Measurements from ENCODE around the gene SUMO3. TPM values are rescaled to one million over a fixed set of nuclear protein-coding genes. Genes with fewer than 3 reads are reported as not detected.

The SUMO3 gene
- polyA plus RNA-seq, 1 of the 3 experiments (the other 2 are of a cell fraction): 125 TPM

DNA sequence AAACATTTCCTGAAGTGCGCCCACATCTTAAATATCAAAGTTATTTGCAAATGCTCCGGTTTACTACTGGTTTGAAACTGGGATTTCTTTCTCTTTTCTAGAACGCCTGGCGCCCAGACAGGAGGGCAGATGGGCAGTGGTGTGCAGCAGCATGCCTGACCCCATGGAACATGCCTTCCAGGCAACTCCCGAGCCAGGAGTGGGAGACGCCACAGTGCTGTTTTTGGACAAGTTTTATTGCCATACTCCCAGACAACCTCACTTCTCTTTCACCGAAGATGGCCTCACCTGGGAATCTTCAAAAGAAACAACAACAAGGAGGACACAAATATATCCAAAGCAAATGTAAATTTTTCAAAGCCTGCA, 37.7 kb downstream of the SUMO3 start:
- H3K36me3 ChIP-seq (replicated peaks in 1 of 2; ENCODE audit: control insufficient read depth in 1 of 2, insufficient read depth in 2 of 2, low read length in 1 of 2): peaks cover 39 to 58% of the 10 kb centered on the region in 2 experiments
- peaks cover 58% of the 10 kb centered on the region; the same call in 1 of the 2 replicates for H3K79me2 ChIP-seq (ENCODE audit: insufficient read depth)
- POLR2A ChIA-PET: no interaction called here
- TF ChIP-seq, protein P1, sequence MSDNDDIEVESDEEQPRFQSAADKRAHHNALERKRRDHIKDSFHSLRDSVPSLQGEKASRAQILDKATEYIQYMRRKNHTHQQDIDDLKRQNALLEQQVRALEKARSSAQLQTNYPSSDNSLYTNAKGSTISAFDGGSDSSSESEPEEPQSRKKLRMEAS (IDR thresholded peaks at IDR 0.05; ENCODE audit: low read depth): no peak
- TF ChIP-seq, protein P2, sequence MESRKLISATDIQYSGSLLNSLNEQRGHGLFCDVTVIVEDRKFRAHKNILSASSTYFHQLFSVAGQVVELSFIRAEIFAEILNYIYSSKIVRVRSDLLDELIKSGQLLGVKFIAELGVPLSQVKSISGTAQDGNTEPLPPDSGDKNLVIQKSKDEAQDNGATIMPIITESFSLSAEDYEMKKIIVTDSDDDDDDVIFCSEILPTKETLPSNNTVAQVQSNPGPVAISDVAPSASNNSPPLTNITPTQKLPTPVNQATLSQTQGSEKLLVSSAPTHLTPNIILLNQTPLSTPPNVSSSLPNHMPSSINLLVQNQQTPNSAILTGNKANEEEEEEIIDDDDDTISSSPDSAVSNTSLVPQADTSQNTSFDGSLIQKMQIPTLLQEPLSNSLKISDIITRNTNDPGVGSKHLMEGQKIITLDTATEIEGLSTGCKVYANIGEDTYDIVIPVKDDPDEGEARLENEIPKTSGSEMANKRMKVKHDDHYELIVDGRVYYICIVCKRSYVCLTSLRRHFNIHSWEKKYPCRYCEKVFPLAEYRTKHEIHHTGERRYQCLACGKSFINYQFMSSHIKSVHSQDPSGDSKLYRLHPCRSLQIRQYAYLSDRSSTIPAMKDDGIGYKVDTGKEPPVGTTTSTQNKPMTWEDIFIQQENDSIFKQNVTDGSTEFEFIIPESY (IDR thresholded peaks at IDR 0.05; ENCODE audit: borderline replicate concordance, low read depth): no peak
- TF ChIP-seq, protein P3, sequence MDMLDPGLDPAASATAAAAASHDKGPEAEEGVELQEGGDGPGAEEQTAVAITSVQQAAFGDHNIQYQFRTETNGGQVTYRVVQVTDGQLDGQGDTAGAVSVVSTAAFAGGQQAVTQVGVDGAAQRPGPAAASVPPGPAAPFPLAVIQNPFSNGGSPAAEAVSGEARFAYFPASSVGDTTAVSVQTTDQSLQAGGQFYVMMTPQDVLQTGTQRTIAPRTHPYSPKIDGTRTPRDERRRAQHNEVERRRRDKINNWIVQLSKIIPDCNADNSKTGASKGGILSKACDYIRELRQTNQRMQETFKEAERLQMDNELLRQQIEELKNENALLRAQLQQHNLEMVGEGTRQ (IDR thresholded peaks at IDR 0.05; ENCODE audit: borderline replicate concordance, low read depth, low read length): no peak
- TF ChIP-seq, protein P4, sequence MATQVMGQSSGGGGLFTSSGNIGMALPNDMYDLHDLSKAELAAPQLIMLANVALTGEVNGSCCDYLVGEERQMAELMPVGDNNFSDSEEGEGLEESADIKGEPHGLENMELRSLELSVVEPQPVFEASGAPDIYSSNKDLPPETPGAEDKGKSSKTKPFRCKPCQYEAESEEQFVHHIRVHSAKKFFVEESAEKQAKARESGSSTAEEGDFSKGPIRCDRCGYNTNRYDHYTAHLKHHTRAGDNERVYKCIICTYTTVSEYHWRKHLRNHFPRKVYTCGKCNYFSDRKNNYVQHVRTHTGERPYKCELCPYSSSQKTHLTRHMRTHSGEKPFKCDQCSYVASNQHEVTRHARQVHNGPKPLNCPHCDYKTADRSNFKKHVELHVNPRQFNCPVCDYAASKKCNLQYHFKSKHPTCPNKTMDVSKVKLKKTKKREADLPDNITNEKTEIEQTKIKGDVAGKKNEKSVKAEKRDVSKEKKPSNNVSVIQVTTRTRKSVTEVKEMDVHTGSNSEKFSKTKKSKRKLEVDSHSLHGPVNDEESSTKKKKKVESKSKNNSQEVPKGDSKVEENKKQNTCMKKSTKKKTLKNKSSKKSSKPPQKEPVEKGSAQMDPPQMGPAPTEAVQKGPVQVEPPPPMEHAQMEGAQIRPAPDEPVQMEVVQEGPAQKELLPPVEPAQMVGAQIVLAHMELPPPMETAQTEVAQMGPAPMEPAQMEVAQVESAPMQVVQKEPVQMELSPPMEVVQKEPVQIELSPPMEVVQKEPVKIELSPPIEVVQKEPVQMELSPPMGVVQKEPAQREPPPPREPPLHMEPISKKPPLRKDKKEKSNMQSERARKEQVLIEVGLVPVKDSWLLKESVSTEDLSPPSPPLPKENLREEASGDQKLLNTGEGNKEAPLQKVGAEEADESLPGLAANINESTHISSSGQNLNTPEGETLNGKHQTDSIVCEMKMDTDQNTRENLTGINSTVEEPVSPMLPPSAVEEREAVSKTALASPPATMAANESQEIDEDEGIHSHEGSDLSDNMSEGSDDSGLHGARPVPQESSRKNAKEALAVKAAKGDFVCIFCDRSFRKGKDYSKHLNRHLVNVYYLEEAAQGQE (IDR thresholded peaks at IDR 0.05; ENCODE audit: low read depth, low read length): no peak
- no peak for TF ChIP-seq CHD2 (IDR thresholded peaks at IDR 0.05; ENCODE audit: low read length, partially characterized antibody)
- TF ChIP-seq POLR2AphosphoS5 (IDR thresholded peaks at IDR 0.05; ENCODE audit: low read depth, low read length): no peak
- H3K27ac ChIP-seq (ENCODE audit: low read depth in 2 of 2, low read length in 1 of 2): peak overlapping the region in 1 of 2 experiments; percentile 34; a peak in 1 of 4 replicates
- 86% methylated on average over 7 of the region's 7 CpGs for WGBS (ENCODE audit: low lambda C conversion rate)
- no peak overlapping the region for H3K4me2 ChIP-seq
- DNase-seq: no peak
- H3F3A ChIP-seq (replicated peaks; ENCODE audit: insufficient read depth): no peaks in the 10 kb centered on the region
- H3K27me3 ChIP-seq (ENCODE audit: insufficient read depth): no peaks in the 10 kb centered on the region
- no peaks in the 10 kb centered on the region for H3K9me3 ChIP-seq
- no peak overlapping the region for H3K4me3 ChIP-seq (ENCODE audit: low read depth in 2 of 2, low read length in 1 of 2)
- peaks cover 35% of the 10 kb centered on the region for H4K20me1 ChIP-seq (ENCODE audit: insufficient read depth)
- peaks cover 0 to 19% of the 10 kb centered on the region in 2 experiments; a peak in 2 of 4 replicates for H3K4me1 ChIP-seq (ENCODE audit: control insufficient read depth in 1 of 2, insufficient read depth in 2 of 2, low read depth in 1 of 2, low read length in 1 of 2)
- no peaks in the 10 kb centered on the region for H3K9me2 ChIP-seq
- no peak overlapping the region for H3K9ac ChIP-seq
- CTCF ChIA-PET: interaction anchor here (3.1 kb wide), 1 partner anchor 13 kb away, joined by 15 read pairs; no protein-coding TSS in a partner anchor
- no peak overlapping the region for H2AFZ ChIP-seq (ENCODE audit: low read depth)

DNA sequence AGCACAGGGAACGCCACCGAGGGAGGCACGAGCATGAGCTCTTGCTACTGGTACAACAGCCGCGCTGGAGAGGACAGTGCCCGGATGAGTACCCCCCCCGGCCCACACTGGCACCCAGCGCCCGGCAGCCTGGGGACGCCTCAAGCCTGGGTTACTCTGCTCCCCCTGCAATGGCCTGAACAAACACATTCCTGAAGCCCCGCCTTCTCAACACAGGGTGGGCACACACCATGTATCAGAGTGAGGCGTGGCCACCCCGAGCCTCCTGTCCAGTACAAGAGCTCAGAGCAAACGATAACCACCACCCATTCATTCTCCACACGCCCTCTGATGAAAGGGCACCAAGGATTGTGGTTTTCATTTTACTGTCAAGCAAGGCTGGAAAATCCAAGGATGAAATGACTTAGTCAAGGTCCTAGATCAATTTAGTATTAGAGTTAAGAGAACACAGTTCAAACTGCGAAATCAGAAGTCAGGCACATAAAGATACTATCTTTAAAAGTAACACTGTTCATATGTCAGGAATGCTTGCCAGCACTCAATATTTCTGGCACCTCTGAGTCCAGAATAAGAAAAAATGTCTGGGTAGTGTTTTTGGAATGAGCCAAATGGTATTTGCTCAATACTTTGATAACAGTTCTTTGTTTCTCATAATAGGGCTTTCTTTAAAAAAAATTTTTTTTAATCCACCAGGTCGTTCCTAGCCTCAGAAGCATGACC, 38.3 kb downstream of the SUMO3 start:
- no peak overlapping the region for H3K9ac ChIP-seq
- H3K27ac ChIP-seq (ENCODE audit: low read depth in 2 of 2, low read length in 1 of 2): 0 out of 4 replicates have a peak overlapping the region, but pooled peaks of 1 of the 2 experiments have one; percentile 11
- POLR2A ChIA-PET: no interaction called here
- H3K9me2 ChIP-seq: no peaks in the 10 kb centered on the region
- H3K27me3 ChIP-seq (ENCODE audit: insufficient read depth): no peaks in the 10 kb centered on the region
- H4K20me1 ChIP-seq (ENCODE audit: insufficient read depth): peaks cover 30% of the 10 kb centered on the region; the same call in 1 of the 2 replicates
- CTCF ChIA-PET: interaction anchor here (0.9 to 3.1 kb wide), 3 partner anchors 13 to 14 kb away, joined by 3 to 15 read pairs (median 5); no protein-coding TSS in a partner anchor
- H3K9me3 ChIP-seq: no peaks in the 10 kb centered on the region
- peaks cover 38 to 59% of the 10 kb centered on the region in 2 experiments for H3K36me3 ChIP-seq (replicated peaks in 1 of 2; ENCODE audit: control insufficient read depth in 1 of 2, insufficient read depth in 2 of 2, low read length in 1 of 2)
- no peak overlapping the region for H2AFZ ChIP-seq (ENCODE audit: low read depth)
- H3K79me2 ChIP-seq (ENCODE audit: insufficient read depth): peaks cover 53% of the 10 kb centered on the region; the same call in 1 of the 2 replicates
- WGBS (ENCODE audit: low lambda C conversion rate): 84% methylated on average over 4 of the region's 17 CpGs
- no peak overlapping the region for H3K4me2 ChIP-seq
- no peak overlapping the region for H3K4me3 ChIP-seq (ENCODE audit: low read depth in 2 of 2, low read length in 1 of 2)
- no peak for DNase-seq
- H3F3A ChIP-seq (replicated peaks; ENCODE audit: insufficient read depth): no peaks in the 10 kb centered on the region
- peaks cover 0 to 19% of the 10 kb centered on the region in 2 experiments; a peak in 2 of 4 replicates for H3K4me1 ChIP-seq (ENCODE audit: control insufficient read depth in 1 of 2, insufficient read depth in 2 of 2, low read depth in 1 of 2, low read length in 1 of 2)
- TF ChIP-seq TEAD4 (IDR thresholded peaks at IDR 0.05; ENCODE audit: borderline replicate concordance, insufficient read depth): no peak
- TF ChIP-seq CHD2 (IDR thresholded peaks at IDR 0.05; ENCODE audit: low read length, partially characterized antibody): no peak
- no peak for TF ChIP-seq TCF12 (IDR thresholded peaks at IDR 0.05)
- TF ChIP-seq, protein P5, sequence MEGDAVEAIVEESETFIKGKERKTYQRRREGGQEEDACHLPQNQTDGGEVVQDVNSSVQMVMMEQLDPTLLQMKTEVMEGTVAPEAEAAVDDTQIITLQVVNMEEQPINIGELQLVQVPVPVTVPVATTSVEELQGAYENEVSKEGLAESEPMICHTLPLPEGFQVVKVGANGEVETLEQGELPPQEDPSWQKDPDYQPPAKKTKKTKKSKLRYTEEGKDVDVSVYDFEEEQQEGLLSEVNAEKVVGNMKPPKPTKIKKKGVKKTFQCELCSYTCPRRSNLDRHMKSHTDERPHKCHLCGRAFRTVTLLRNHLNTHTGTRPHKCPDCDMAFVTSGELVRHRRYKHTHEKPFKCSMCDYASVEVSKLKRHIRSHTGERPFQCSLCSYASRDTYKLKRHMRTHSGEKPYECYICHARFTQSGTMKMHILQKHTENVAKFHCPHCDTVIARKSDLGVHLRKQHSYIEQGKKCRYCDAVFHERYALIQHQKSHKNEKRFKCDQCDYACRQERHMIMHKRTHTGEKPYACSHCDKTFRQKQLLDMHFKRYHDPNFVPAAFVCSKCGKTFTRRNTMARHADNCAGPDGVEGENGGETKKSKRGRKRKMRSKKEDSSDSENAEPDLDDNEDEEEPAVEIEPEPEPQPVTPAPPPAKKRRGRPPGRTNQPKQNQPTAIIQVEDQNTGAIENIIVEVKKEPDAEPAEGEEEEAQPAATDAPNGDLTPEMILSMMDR (IDR thresholded peaks at IDR 0.05): no peak
- TF ChIP-seq, protein P4 (IDR thresholded peaks at IDR 0.05; ENCODE audit: low read depth, low read length): no peak
- no peak for TF ChIP-seq POLR2AphosphoS5 (IDR thresholded peaks at IDR 0.05; ENCODE audit: low read depth, low read length)
- no peak for TF ChIP-seq NRF1 (IDR thresholded peaks at IDR 0.05; ENCODE audit: low read depth, low read length)

Measured in SK-N-SH (cell line).